ENCODE data around the gene LRP6.

Gene LRP6

GRCh38 chr12:12206776-12207388, 60.0 kb downstream of the LRP6 start:
- in situ Hi-C loops (cut with MboI; ENCODE audit: low sequenced_read_pairs, unreplicated experiment) = no loop called here
- no peak for DNase-seq (ENCODE audit: low spot score)
- no peak for TF ChIP-seq CTCF (IDR thresholded peaks at IDR 0.05; ENCODE audit: borderline replicate concordance, control extremely low read depth, extremely low read depth, insufficient read depth, missing control alignments)

- in situ Hi-C loops (cut with MboI; ENCODE audit: low sequenced_read_pairs, unreplicated experiment) = no loop called here
- TF ChIP-seq CTCF (IDR thresholded peaks at IDR 0.05; ENCODE audit: borderline replicate concordance, control extremely low read depth, extremely low read depth, insufficient read depth, missing control alignments) = no peak
- DNase-seq (ENCODE audit: low spot score) = no peak
Observed at GRCh38 chr12:12202747-12203146, 64.1 kb downstream of the LRP6 start.

GRCh38 chr12:12202105-12202504, 64.7 kb downstream of the LRP6 start:
- DNase-seq (ENCODE audit: low spot score) = no peak
- in situ Hi-C loops (cut with MboI; ENCODE audit: low sequenced_read_pairs, unreplicated experiment) = no loop called here
- TF ChIP-seq CTCF (IDR thresholded peaks at IDR 0.05; ENCODE audit: borderline replicate concordance, control extremely low read depth, extremely low read depth, insufficient read depth, missing control alignments) = no peak

- in situ Hi-C loops (cut with MboI; ENCODE audit: low sequenced_read_pairs, unreplicated experiment) = no loop called here
- TF ChIP-seq CTCF (IDR thresholded peaks at IDR 0.05; ENCODE audit: borderline replicate concordance, control extremely low read depth, extremely low read depth, insufficient read depth, missing control alignments) = no peak
- peak; percentile 34 for DNase-seq (ENCODE audit: low spot score)
Observed at GRCh38 chr12:12201274-12201758, 65.5 kb downstream of the LRP6 start.

GRCh38 chr12:12200363-12200762, 66.5 kb downstream of the LRP6 start:
- in situ Hi-C loops (cut with MboI; ENCODE audit: low sequenced_read_pairs, unreplicated experiment) = no loop called here
- DNase-seq (ENCODE audit: low spot score) = no peak

GRCh38 chr12:12198124-12198523, 68.7 kb downstream of the LRP6 start:
- in situ Hi-C loops (cut with MboI; ENCODE audit: low sequenced_read_pairs, unreplicated experiment) = no loop called here
- DNase-seq (ENCODE audit: low spot score) = no peak
- no peak for TF ChIP-seq CTCF (IDR thresholded peaks at IDR 0.05; ENCODE audit: borderline replicate concordance, control extremely low read depth, extremely low read depth, insufficient read depth, missing control alignments)

More at GRCh38 chr12:12200363-12200762, 66.5 kb downstream of the LRP6 start:
- no peak for TF ChIP-seq CTCF (IDR thresholded peaks at IDR 0.05; ENCODE audit: borderline replicate concordance, control extremely low read depth, extremely low read depth, insufficient read depth, missing control alignments)
